ENCODE data around the gene COG3.

Gene COG3

DNA sequence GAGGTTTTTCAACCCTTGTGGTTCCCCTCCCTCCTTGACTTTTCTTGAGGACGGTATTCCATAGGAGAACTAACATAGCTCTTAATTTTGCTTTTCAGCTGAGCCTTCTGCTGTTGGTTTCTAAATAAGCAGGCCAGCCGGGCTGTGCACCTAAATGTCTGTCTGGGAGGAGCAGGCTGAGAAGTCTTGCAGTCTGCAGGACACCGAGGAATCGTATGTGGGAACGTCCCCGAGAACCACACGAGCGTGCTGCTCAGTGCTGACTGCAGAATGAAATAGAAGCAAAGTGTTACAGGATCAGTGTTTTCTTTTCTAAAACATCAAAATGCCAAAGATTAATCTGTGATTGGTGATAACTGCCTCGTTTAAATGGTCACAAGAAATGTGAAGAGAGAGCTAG lies 69.9 kb downstream of the COG3 start:
- H3K4me3 ChIP-seq (ENCODE audit: low read depth, low read length): no peak overlapping the region
- TF ChIP-seq, protein P1, sequence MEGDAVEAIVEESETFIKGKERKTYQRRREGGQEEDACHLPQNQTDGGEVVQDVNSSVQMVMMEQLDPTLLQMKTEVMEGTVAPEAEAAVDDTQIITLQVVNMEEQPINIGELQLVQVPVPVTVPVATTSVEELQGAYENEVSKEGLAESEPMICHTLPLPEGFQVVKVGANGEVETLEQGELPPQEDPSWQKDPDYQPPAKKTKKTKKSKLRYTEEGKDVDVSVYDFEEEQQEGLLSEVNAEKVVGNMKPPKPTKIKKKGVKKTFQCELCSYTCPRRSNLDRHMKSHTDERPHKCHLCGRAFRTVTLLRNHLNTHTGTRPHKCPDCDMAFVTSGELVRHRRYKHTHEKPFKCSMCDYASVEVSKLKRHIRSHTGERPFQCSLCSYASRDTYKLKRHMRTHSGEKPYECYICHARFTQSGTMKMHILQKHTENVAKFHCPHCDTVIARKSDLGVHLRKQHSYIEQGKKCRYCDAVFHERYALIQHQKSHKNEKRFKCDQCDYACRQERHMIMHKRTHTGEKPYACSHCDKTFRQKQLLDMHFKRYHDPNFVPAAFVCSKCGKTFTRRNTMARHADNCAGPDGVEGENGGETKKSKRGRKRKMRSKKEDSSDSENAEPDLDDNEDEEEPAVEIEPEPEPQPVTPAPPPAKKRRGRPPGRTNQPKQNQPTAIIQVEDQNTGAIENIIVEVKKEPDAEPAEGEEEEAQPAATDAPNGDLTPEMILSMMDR (IDR thresholded peaks at IDR 0.05; ENCODE audit: control insufficient read depth, extremely low read depth, insufficient read depth): no peak
- DNase-seq (ENCODE audit: low read depth): no peak

GRCh38 chr13:45536224-45536623 lies 71.5 kb downstream of the COG3 start:
- TF ChIP-seq, protein P1 (IDR thresholded peaks at IDR 0.05; ENCODE audit: control insufficient read depth, extremely low read depth, insufficient read depth): no peak
- H3K4me3 ChIP-seq (ENCODE audit: low read depth, low read length): no peak overlapping the region

GRCh38 chr13:45537516-45537915 lies 72.8 kb downstream of the COG3 start:
- no peak overlapping the region for H3K4me3 ChIP-seq (ENCODE audit: low read depth, low read length)
- DNase-seq (ENCODE audit: low read depth): no peak
- TF ChIP-seq, protein P1 (IDR thresholded peaks at IDR 0.05; ENCODE audit: control insufficient read depth, extremely low read depth, insufficient read depth): no peak

More at GRCh38 chr13:45536224-45536623, 71.5 kb downstream of the COG3 start:
- DNase-seq (ENCODE audit: low read depth): peak; percentile 63

GRCh38 chr13:45538382-45538781 lies 73.6 kb downstream of the COG3 start:
- TF ChIP-seq, protein P1 (IDR thresholded peaks at IDR 0.05; ENCODE audit: control insufficient read depth, extremely low read depth, insufficient read depth): no peak
- DNase-seq (ENCODE audit: low read depth): no peak

DNA sequence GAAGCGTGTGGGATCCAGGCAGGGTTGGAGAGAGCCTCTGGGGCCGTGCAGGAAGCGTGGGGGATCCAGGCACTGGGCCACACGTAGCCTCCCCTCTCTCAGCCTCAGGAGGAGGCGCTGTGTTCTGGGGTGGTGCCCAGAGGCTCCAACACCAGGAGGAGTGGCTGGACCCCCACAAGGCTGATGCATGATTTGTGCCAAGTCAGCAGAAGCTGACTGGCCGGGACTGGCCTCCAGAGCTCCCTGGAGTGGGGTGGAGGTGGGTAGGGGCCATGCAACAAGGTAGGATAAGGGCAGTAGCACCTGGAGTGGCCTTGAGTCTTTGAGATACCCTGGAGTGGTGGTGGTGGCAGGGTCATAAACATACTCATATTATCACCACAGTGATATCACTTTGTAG lies 75.5 kb downstream of the COG3 start:
- no peak for DNase-seq (ENCODE audit: low read depth)
- H3K4me3 ChIP-seq (ENCODE audit: low read depth, low read length): no peak overlapping the region
- TF ChIP-seq, protein P1 (IDR thresholded peaks at IDR 0.05; ENCODE audit: control insufficient read depth, extremely low read depth, insufficient read depth): no peak

More at GRCh38 chr13:45538382-45538781, 73.6 kb downstream of the COG3 start:
- H3K4me3 ChIP-seq (ENCODE audit: low read depth, low read length): no peak overlapping the region

- TF ChIP-seq, protein P1 (IDR thresholded peaks at IDR 0.05; ENCODE audit: control insufficient read depth, extremely low read depth, insufficient read depth): no peak
- no peak overlapping the region for H3K4me3 ChIP-seq (ENCODE audit: low read depth, low read length)
- no peak for DNase-seq (ENCODE audit: low read depth)
Measured at GRCh38 chr13:45540864-45541263, 76.1 kb downstream of the COG3 start.

DNA sequence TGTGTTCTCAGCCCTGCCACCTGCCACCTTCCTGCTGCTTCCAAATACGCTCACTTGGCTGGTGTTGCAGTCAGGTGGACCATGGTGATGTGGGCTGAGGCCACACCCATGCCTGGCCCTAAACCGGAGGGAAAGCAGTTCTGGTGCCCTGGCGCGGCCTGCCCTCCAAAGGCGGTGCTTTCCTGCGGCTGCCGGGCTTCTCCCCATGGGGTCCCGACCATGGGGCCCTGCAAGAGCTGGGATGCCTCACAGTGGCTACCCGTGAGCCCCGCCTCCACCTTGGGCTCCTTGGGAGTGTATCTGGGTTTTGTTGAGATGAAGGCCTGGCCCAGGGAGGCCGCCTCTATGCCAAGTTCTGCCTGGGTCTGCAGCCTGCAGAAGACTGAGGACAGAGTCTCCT lies 77.1 kb downstream of the COG3 start:
- DNase-seq (ENCODE audit: low read depth): no peak
- no peak overlapping the region for H3K4me3 ChIP-seq (ENCODE audit: low read depth, low read length)
- TF ChIP-seq, protein P1 (IDR thresholded peaks at IDR 0.05; ENCODE audit: control insufficient read depth, extremely low read depth, insufficient read depth): no peak
